MM.1S (cell line): Measurements from ENCODE around the gene APOL4.

Experiments used
- DNase-seq: peaks from one replicate; pipeline ENCODE4 v3.0.0-alpha.2; 2015
- H2AFZ ChIP-seq: fragments of 300-600 bp; sonication (generic); 2 replicates; pipeline ENCODE4 v1.6.0; 2016; ENCODE audit warnings: antibody characterized with exemption, low read length
- H3F3A ChIP-seq: fragments of 300-600 bp; sonication (generic); 2 replicates; pipeline ENCODE4 v1.6.1; 2016; ENCODE audit warnings: mild to moderate bottlenecking, antibody characterized with exemption, low read length, moderate library complexity, mixed read lengths; ENCODE audit not compliant: insufficient read depth
- H3K27ac ChIP-seq: fragments of 300-600 bp; sonication (generic); 2 replicates; pipeline ENCODE4 v1.5.1; 2016; ENCODE audit warnings: mild to moderate bottlenecking, low read length
- H3K27me3 ChIP-seq: fragments of 300-600 bp; sonication (generic); replicated peaks from 2 replicates; pipeline ENCODE4 v1.6.0; 2016; ENCODE audit warnings: low read length; ENCODE audit not compliant: insufficient read depth
- H3K36me3 ChIP-seq: fragments of 300-600 bp; sonication (generic); replicated peaks from 2 replicates; pipeline ENCODE4 v1.6.1; 2016; ENCODE audit warnings: mild to moderate bottlenecking, low read length, mixed read lengths; ENCODE audit not compliant: insufficient read depth
- H3K4me1 ChIP-seq: fragments of 300-600 bp; sonication (generic); 2 replicates; pipeline ENCODE4 v1.6.1; 2016; ENCODE audit warnings: low read length, mixed read lengths
- H3K4me2 ChIP-seq: fragments of 300-600 bp; sonication (generic); 2 replicates; pipeline ENCODE4 v1.6.0; 2016; ENCODE audit warnings: low read depth, low read length
- H3K4me3 ChIP-seq: fragments of 300-600 bp; sonication (generic); 2 replicates; pipeline ENCODE4 v1.5.1; 2016; ENCODE audit warnings: low read length, mixed read lengths
- H3K79me2 ChIP-seq: fragments of 300-600 bp; sonication (generic); 2 replicates; pipeline ENCODE4 v1.6.1; 2016; ENCODE audit warnings: mixed run types, low read length, mixed read lengths
- H3K9ac ChIP-seq: fragments of 300-600 bp; sonication (generic); 2 replicates; pipeline ENCODE4 v1.6.1; 2016; ENCODE audit warnings: low read length, mixed read lengths
- H3K9me2 ChIP-seq: fragments of 300-600 bp; sonication (generic); replicated peaks from 2 replicates; pipeline ENCODE4 v1.6.1; 2016; ENCODE audit warnings: mild to moderate bottlenecking, low read length, mixed read lengths; ENCODE audit not compliant: insufficient read depth
- H3K9me3 ChIP-seq: fragments of 300-600 bp; sonication (generic); replicated peaks from 2 replicates; pipeline ENCODE4 v1.6.1; 2016; ENCODE audit warnings: mild to moderate bottlenecking, low read length, mixed read lengths; ENCODE audit not compliant: insufficient read depth
- H4K20me1 ChIP-seq: fragments of 300-600 bp; sonication (generic); 2 replicates; pipeline ENCODE4 v1.6.1; 2016; ENCODE audit warnings: mild to moderate bottlenecking, low read length, moderate library complexity, mixed read lengths; ENCODE audit not compliant: insufficient read depth
- EZH2 ChIP-seq: fragments of 300-600 bp; sonication (generic); optimal IDR thresholded peaks from 2 replicates; pipeline ENCODE3; 2017; ENCODE audit warnings: low read depth, mild to moderate bottlenecking, antibody characterized with exemption, low read length, mixed read lengths
- EZH2phosphoT487 ChIP-seq: fragments of 300-600 bp; sonication (generic); IDR thresholded peaks from 2 replicates; pipeline ENCODE4 v1.6.1; 2018; ENCODE audit warnings: antibody characterized with exemption, low read length
- TF ChIP-seq, protein P1 (sequence below): fragments of 300-600 bp; sonication (generic); IDR thresholded peaks from 2 replicates; pipeline ENCODE4 v1.5.1; 2016; ENCODE audit warnings: antibody characterized with exemption, low read length, mixed read lengths

APOL4 gene

DNA sequence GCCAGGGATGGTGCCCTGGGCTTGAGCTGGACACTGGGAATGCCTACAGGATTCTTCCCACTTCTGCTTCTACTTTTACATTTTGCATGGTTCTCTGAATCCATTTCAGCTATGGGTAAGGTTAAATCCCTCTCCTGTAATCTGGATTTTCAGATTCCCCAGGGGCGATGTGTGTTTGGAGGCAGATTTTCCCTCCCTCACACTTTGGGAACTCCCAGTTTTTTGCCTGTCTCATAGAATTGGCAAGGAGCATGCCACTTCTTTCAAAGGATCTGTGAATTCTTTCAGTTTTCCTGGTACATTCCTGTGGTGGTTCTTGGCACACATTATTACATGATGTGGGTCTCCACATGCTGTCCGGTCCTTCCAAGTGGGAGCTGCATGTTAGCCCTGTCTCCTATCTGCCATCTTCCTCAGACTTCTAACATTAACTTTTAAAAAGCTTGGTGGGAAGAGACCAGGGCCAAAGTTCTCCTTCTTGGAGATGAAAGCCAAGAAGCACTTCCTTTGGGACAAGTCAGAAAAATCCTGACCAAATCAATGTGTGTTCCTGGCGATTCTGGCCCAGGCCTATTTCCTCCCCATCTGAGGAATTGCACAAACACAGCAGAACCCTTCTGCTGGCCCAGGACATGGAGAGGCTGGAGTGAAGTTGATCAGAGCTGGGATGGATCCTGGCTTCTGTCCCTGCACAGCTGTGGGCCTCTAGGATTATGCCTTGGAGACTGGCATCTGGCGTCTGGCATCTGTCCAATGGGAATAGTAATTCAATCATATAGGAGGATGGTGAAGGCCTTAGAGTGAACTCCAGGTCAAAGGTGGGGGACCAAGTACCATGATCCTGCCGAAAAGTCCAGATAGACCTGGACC is 43.1 kb upstream of the APOL4 start:
- TF ChIP-seq, protein P1, sequence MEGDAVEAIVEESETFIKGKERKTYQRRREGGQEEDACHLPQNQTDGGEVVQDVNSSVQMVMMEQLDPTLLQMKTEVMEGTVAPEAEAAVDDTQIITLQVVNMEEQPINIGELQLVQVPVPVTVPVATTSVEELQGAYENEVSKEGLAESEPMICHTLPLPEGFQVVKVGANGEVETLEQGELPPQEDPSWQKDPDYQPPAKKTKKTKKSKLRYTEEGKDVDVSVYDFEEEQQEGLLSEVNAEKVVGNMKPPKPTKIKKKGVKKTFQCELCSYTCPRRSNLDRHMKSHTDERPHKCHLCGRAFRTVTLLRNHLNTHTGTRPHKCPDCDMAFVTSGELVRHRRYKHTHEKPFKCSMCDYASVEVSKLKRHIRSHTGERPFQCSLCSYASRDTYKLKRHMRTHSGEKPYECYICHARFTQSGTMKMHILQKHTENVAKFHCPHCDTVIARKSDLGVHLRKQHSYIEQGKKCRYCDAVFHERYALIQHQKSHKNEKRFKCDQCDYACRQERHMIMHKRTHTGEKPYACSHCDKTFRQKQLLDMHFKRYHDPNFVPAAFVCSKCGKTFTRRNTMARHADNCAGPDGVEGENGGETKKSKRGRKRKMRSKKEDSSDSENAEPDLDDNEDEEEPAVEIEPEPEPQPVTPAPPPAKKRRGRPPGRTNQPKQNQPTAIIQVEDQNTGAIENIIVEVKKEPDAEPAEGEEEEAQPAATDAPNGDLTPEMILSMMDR, result no peak
- TF ChIP-seq EZH2phosphoT487 (no peak), EZH2 (no peak)
- H4K20me1 ChIP-seq, result no peaks in the 10 kb centered on the region
- no peaks in the 10 kb centered on the region for H3K9me3 ChIP-seq
- no peak for DNase-seq
- H3K4me3 ChIP-seq, result no peak overlapping the region
- H3K36me3 ChIP-seq, result no peaks in the 10 kb centered on the region
- H3F3A ChIP-seq, result no peaks in the 10 kb centered on the region; the same call in 1 of the 2 replicates
- peaks cover 12% of the 10 kb centered on the region for H3K4me1 ChIP-seq
- H2AFZ ChIP-seq, result no peak overlapping the region
- no peaks in the 10 kb centered on the region for H3K9me2 ChIP-seq
- no peaks in the 10 kb centered on the region for H3K27me3 ChIP-seq
- no peak overlapping the region for H3K9ac ChIP-seq
- H3K27ac ChIP-seq, result no peak overlapping the region
- no peaks in the 10 kb centered on the region for H3K79me2 ChIP-seq
- no peak overlapping the region for H3K4me2 ChIP-seq

DNA sequence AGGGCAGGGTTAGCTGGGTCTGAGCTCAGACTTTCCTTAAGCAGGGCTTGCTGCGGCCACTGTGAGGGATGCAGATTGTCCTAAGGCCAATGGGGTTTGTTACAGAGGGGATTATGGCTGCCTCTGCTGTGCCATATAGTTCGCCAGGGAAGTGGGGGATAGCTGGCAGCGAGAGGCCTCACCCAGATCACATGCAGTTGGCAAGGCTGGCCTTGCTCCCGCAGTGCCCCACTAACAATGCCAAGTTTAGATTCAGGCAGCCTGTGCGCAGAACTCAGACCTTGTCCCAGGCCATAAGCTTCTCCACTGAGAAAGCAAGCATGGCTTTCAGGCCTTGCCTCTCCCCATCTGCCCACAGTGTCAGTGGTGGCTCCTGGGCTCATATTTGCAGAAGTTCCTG is 42.4 kb upstream of the APOL4 start:
- peaks cover 15% of the 10 kb centered on the region for H3K4me1 ChIP-seq
- H4K20me1 ChIP-seq, result no peaks in the 10 kb centered on the region
- no peak overlapping the region for H3K9ac ChIP-seq
- H3K79me2 ChIP-seq, result peaks cover 5% of the 10 kb centered on the region
- no peak overlapping the region for H3K4me2 ChIP-seq
- peaks cover 4% of the 10 kb centered on the region for H3F3A ChIP-seq
- DNase-seq, result no peak
- H3K9me2 ChIP-seq, result no peaks in the 10 kb centered on the region
- no peak overlapping the region for H3K4me3 ChIP-seq
- no peaks in the 10 kb centered on the region for H3K27me3 ChIP-seq
- H3K27ac ChIP-seq, result no peak overlapping the region
- no peak overlapping the region for H2AFZ ChIP-seq
- H3K36me3 ChIP-seq, result no peaks in the 10 kb centered on the region
- TF ChIP-seq, protein P1, result no peak
- TF ChIP-seq EZH2phosphoT487, result no peak
- no peak for TF ChIP-seq EZH2
- H3K9me3 ChIP-seq, result no peaks in the 10 kb centered on the region

DNA sequence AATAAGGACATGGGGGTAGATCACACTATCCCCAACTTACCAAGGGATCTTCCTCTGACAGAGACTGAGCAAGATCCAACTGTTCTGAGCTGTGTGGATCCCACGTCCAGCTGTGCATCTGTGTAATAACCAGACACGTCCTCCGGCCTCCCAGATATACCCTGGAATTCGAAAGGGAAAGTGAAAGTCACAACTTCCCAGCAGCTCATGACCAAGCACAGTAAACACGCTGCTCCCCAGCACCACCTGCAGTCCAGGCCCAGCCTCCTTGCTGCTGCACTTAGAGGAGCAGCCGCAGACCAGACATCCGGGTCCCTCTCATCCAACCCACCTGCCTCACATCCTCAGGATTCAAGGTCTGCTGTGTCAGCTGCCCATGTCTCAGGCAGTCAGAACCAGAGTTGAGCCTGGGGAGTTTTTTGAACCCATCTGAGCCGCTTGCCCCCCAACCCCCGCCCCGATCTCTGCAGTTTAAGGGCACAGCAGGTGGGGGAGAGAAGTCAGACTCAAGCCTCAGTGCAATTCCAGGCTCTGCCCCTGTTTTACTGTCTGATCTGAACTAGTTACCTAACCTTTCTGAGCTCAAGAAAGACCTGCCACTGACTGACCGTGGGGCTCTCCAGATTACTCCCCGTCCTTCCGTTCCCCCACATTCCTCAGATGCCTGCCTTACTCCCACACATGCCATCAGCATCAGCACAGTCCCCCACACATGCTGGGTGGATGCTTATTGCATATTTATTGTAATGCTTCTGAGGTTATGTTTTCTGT is 38.0 kb upstream of the APOL4 start, which contains the start of gene APOL2:
Gene APOL2, minus strand, starts transcription at position 127 of the 771 bp plus-strand sequence. CDS start 6,365 bp downstream, outside the sequence.
- peak within 1 kb of the TSS; percentile 38 for H2AFZ ChIP-seq
- H3K27ac ChIP-seq, result peak within 1 kb of the TSS; percentile 79
- H3K4me2 ChIP-seq, result peak within 1 kb of the TSS; percentile 70
- H3K4me1 ChIP-seq, result peaks cover 34% of the 10 kb centered on the region
- peak within 1 kb of the TSS; percentile 69 for H3K9ac ChIP-seq
- no peaks in the 10 kb centered on the region for H3K27me3 ChIP-seq
- no peaks in the 10 kb centered on the region for H3K9me2 ChIP-seq
- DNase-seq, result peak; percentile 96
- TF ChIP-seq EZH2phosphoT487, result no peak
- TF ChIP-seq, protein P1, result peak; percentile 75
- H3K79me2 ChIP-seq, result peaks cover 49% of the 10 kb centered on the region
- H3K4me3 ChIP-seq, result peak within 1 kb of the TSS; percentile 93
- H3K36me3 ChIP-seq, result 0 out of 2 replicates have a peak, but pooled peaks cover 3% of the 10 kb centered on the region
- peaks cover 10% of the 10 kb centered on the region for H3F3A ChIP-seq
- no peaks in the 10 kb centered on the region for H3K9me3 ChIP-seq
- H4K20me1 ChIP-seq, result no peaks in the 10 kb centered on the region
